Mammary epithelial cell (primary cell): Measurements from ENCODE around the gene LHX8.

Experiments used
- CTCF ChIP-seq, 2 donors: IDR thresholded peaks in 1 of 2; conservative IDR thresholded peaks in 1 of 2; 2 replicates each; pipeline ENCODE4 v1.5.1; 2011 to 2012; ENCODE audit warnings: inconsistent platforms in 2 of 2, low read length in 2 of 2, mild to moderate bottlenecking in 2 of 2, control low read depth in 1 of 2, low read depth in 1 of 2; ENCODE audit not compliant: insufficient read depth in 1 of 2; ENCODE audit errors: extremely low read depth in 1 of 2
- EZH2 ChIP-seq: IDR thresholded peaks from 2 replicates; pipeline ENCODE4 v1.6.1; 2012; ENCODE audit warnings: low read length, inconsistent platforms, borderline replicate concordance

- TF ChIP-seq CTCF (conservative IDR thresholded peaks at IDR 0.05 in 1 of 2, IDR thresholded peaks at IDR 0.05 in 1 of 2; ENCODE audit: extremely low read depth in 1 of 2, insufficient read depth in 1 of 2, low read depth in 1 of 2, low read length in 2 of 2) (no peak), EZH2 (no peak)
Measured at GRCh38 chr1:75132242-75132811, 1.9 kb upstream of the LHX8 start.
